OCI-LY3 (cell line): ENCODE measurements around the gene MYO9A.

ENCODE experiments used
- H2AFZ ChIP-seq: fragments of 200-600, 300-600 bp; shearing (Covaris generic); 2 replicates; pipeline ENCODE4 v1.6.0; 2014; ENCODE audit warnings: antibody characterized with exemption, low read depth, low read length
- H3K27ac ChIP-seq: fragments of 200-600, 300-600 bp; sonication (generic); 2 replicates; pipeline ENCODE4 v1.5.1; 2014; ENCODE audit warnings: mild to moderate bottlenecking, low read length, moderate library complexity, mixed read lengths
- H3K27me3 ChIP-seq: fragments of 200-600, 300-600 bp; sonication (generic); 2 replicates; pipeline ENCODE4 v1.6.1; 2014; ENCODE audit warnings: low read depth, low read length, mixed read lengths
- H3K36me3 ChIP-seq: fragments of 200-600, 300-600 bp; sonication (generic); replicated peaks from 2 replicates; pipeline ENCODE3; 2014; ENCODE audit warnings: low read depth, low read length, mixed read lengths
- H3K4me1 ChIP-seq: fragments of 300-600, 200-600 bp; sonication (generic); 2 replicates; pipeline ENCODE4 v1.6.1; 2014; ENCODE audit warnings: low read length, mixed read lengths
- H3K4me2 ChIP-seq: fragments of 200-600, 300-600 bp; sonication (generic); 2 replicates; pipeline ENCODE4 v1.6.1; 2014; ENCODE audit warnings: low read length, mixed read lengths
- H3K4me3 ChIP-seq: fragments of 300-600, 200-600 bp; sonication (generic); 2 replicates; pipeline ENCODE4 v1.5.1; 2014; ENCODE audit warnings: antibody characterized with exemption, mild to moderate bottlenecking, low read length, moderate library complexity
- H3K79me2 ChIP-seq: fragments of 300-600, 200-600 bp; shearing (Covaris generic); 2 replicates; pipeline ENCODE4 v1.6.1; 2014; ENCODE audit warnings: mild to moderate bottlenecking, low read length, mixed read lengths
- H3K9ac ChIP-seq: fragments of 300-600, 200-600 bp; shearing (Covaris generic); 2 replicates; pipeline ENCODE4 v1.6.0; 2014; ENCODE audit warnings: mild to moderate bottlenecking, low read length, moderate library complexity
- H3K9me3 ChIP-seq: fragments of 200-600, 300-600 bp; shearing (Covaris generic); 2 replicates; pipeline ENCODE4 v1.6.1; 2014; ENCODE audit warnings: low read length, mixed read lengths; ENCODE audit not compliant: insufficient read depth
- H4K20me1 ChIP-seq: fragments of 200-600, 300-600 bp; sonication (generic); 2 replicates; pipeline ENCODE4 v1.6.1; 2016; ENCODE audit warnings: low read length, mixed read lengths; ENCODE audit not compliant: insufficient read depth
- EZH2phosphoT487 ChIP-seq: fragments of 200-600 bp; shearing (Covaris generic); IDR thresholded peaks from 2 replicates; pipeline ENCODE4 v1.6.1; 2018; ENCODE audit warnings: antibody characterized with exemption, mixed run types, low read depth
- TF ChIP-seq, protein P1 (sequence below): fragments of 200-600, 300-600 bp; sonication (generic); IDR thresholded peaks from 2 replicates; pipeline ENCODE4 v1.5.1; 2014; ENCODE audit warnings: antibody characterized with exemption, low read length, low read depth

MYO9A gene

DNA sequence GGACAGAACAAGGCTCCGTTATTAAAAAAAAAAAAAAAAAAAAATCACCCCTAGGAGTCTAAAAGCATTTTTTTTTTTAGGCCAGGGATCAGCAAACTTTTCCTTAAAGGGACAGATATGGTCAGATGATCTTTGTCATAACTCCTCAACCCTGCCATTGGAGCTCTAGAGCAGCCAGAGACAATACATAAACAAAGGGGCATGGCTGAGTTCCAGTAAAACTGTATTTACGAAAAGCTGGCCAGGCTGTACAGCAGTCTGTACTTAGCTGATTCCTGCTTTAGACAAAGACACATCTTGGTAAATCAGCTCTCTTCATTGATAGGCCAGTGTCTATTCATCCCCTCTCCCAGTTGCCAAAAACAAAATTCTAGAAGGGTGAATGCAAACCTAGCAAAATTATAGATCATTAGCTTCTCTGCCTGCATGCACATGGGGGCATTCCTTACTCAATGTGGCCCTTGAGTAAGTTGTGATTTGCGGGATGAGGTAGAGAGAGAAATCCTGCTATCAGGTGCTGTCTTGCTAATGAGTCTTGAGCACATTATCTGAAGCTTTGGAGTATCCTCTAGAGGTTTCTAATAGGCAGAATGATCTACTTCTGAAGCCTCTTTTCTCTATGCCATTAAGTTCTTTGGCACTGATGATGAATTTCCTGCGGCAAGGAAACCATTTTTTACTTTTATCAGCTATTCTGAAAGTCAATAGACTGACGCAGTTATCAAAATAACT, 35.5 kb upstream of the MYO9A start:
- H4K20me1 ChIP-seq: no peaks in the 10 kb centered on the region
- peaks cover 10% of the 10 kb centered on the region for H3K4me1 ChIP-seq
- H3K36me3 ChIP-seq: no peaks in the 10 kb centered on the region
- H3K4me3 ChIP-seq: no peak overlapping the region
- no peak overlapping the region for H3K9ac ChIP-seq
- H3K27me3 ChIP-seq: no peaks in the 10 kb centered on the region
- TF ChIP-seq EZH2phosphoT487: no peak
- no peak overlapping the region for H3K27ac ChIP-seq
- no peaks in the 10 kb centered on the region for H3K9me3 ChIP-seq
- H3K4me2 ChIP-seq: no peak overlapping the region
- H2AFZ ChIP-seq: no peak overlapping the region
- no peaks in the 10 kb centered on the region for H3K79me2 ChIP-seq

- Histone ChIP-seq H3K4me2 (no peak overlapping the region), H2AFZ (no peak overlapping the region), H3K9me3 (no peaks in the 10 kb centered on the region), H3K4me1 (peaks cover 1% of the 10 kb centered on the region), H3K27ac (no peak overlapping the region), H3K79me2 (no peaks in the 10 kb centered on the region), H3K27me3 (no peaks in the 10 kb centered on the region), H3K4me3 (no peak overlapping the region), H3K36me3 (no peaks in the 10 kb centered on the region), H3K9ac (no peak overlapping the region), H4K20me1 (no peaks in the 10 kb centered on the region)
- TF ChIP-seq EZH2phosphoT487: no peak
- TF ChIP-seq, protein P1, sequence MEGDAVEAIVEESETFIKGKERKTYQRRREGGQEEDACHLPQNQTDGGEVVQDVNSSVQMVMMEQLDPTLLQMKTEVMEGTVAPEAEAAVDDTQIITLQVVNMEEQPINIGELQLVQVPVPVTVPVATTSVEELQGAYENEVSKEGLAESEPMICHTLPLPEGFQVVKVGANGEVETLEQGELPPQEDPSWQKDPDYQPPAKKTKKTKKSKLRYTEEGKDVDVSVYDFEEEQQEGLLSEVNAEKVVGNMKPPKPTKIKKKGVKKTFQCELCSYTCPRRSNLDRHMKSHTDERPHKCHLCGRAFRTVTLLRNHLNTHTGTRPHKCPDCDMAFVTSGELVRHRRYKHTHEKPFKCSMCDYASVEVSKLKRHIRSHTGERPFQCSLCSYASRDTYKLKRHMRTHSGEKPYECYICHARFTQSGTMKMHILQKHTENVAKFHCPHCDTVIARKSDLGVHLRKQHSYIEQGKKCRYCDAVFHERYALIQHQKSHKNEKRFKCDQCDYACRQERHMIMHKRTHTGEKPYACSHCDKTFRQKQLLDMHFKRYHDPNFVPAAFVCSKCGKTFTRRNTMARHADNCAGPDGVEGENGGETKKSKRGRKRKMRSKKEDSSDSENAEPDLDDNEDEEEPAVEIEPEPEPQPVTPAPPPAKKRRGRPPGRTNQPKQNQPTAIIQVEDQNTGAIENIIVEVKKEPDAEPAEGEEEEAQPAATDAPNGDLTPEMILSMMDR: no peak
Observed at GRCh38 chr15:72147418-72147817, 29.5 kb upstream of the MYO9A start.

GRCh38 chr15:72146934-72147333, 29.0 kb upstream of the MYO9A start:
- TF ChIP-seq, protein P1: no peak
- Histone ChIP-seq H3K4me3 (no peak overlapping the region), H3K27me3 (no peaks in the 10 kb centered on the region), H3K4me2 (no peak overlapping the region), H3K79me2 (no peaks in the 10 kb centered on the region), H2AFZ (no peak overlapping the region), H3K36me3 (no peaks in the 10 kb centered on the region), H4K20me1 (no peaks in the 10 kb centered on the region), H3K4me1 (peaks cover 5% of the 10 kb centered on the region), H3K9me3 (no peaks in the 10 kb centered on the region), H3K27ac (no peak overlapping the region), H3K9ac (no peak overlapping the region)

GRCh38 chr15:72146221-72146620, 28.3 kb upstream of the MYO9A start:
- no peak overlapping the region for H3K4me3 ChIP-seq
- no peak overlapping the region for H2AFZ ChIP-seq
- H3K27ac ChIP-seq: no peak overlapping the region
- H4K20me1 ChIP-seq: no peaks in the 10 kb centered on the region
- no peaks in the 10 kb centered on the region for H3K9me3 ChIP-seq
- H3K27me3 ChIP-seq: no peaks in the 10 kb centered on the region
- no peaks in the 10 kb centered on the region for H3K79me2 ChIP-seq
- TF ChIP-seq EZH2phosphoT487: no peak
- TF ChIP-seq, protein P1: no peak
- no peaks in the 10 kb centered on the region for H3K36me3 ChIP-seq
- no peak overlapping the region for H3K4me2 ChIP-seq
- no peak overlapping the region for H3K9ac ChIP-seq
- H3K4me1 ChIP-seq: peaks cover 12% of the 10 kb centered on the region
